ENCODE data around the gene SLN. TPM values are rescaled to one million over a fixed set of nuclear protein-coding genes. Genes with fewer than 3 reads are reported as not detected.

SLN gene
- total RNA-seq, 1 donor from 2014 or later, result 5.7 TPM

DNA sequence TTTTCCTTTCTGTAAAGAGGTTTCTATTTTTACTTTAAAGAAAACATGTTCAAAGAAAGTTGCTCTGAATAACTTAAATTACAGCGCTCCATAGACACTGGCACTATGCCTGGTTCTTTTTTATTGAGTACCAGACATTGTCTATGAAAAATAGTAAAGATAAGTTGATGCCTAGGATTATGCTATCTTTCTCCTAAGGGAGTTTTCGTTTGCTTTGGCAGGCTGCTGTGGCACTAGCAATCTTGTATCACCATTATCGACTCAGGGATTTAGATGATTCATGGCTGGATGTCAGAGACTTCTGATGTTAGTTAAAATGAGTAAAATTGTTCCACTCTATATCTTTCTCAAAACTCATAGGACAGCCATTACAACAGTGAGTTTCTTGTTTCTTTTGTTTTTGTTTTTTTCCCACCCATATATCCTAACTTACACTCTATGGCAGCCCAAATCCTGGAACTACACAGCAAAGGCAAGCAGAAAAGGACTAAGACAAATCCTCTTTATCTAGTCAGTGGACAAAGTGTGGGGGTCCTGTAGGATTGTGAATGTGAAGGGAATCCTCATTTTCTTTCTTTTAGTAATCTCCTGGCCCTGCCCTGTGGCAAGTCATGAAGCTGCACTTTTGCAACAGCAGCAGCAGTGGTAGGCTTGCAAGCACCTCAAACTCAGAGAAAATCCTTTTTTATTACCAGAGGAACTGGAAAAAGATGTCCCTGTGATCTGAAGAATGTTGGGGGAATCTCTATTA, 20.7 kb downstream of the SLN start:
- intact Hi-C loops (cut with micrococcal nuclease), result no loop called here
- ATAC-seq, result no peak
- DNase-seq, result no peak

DNA sequence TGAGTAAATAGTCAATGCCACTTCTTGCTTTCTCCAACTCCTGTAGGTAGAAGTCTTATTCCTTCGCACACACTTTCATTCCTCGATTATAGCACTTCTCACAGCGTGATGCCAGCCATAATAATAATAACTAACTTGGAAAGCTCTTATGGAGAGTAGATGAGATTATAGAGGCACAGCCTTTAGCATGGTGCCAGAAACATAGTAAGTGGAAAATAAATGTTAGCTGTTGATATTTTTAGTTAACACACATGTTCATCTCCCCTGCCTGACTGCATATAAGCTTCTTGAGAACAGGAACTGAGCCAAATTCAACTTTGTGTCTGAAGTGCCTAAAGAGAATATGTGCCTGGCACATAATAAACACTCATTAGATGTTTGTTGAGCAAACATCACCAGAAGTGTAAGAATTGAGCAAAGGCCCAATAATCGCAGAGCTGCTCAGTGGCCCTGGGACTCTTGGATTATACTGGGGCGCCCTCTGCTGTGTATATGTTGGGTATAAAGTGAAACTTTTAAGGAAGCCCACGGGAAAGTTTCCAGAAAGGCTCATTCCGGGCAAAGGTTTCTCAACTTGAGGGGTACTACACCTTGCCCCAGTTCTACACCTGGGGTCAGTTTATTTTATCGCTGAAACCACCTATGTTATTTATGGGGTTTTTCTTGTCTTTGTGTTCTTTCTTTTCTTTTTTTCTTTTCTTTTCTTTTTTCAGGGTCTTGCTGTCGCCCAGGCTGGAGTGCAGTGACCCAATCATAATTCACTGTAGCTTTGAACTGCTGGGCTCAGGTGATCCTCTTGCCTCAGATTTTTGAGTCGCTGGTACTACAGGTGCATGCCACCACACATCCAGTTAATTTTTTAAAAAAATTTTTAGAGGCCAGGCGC, 22.3 kb downstream of the SLN start:
- ATAC-seq (peak; percentile 85), DNase-seq (peak; percentile 60)
- intact Hi-C loops (cut with micrococcal nuclease), result loop anchor here (5.0 kb wide), 1 partner anchor 112 kb away; no protein-coding TSS in a partner anchor

DNA sequence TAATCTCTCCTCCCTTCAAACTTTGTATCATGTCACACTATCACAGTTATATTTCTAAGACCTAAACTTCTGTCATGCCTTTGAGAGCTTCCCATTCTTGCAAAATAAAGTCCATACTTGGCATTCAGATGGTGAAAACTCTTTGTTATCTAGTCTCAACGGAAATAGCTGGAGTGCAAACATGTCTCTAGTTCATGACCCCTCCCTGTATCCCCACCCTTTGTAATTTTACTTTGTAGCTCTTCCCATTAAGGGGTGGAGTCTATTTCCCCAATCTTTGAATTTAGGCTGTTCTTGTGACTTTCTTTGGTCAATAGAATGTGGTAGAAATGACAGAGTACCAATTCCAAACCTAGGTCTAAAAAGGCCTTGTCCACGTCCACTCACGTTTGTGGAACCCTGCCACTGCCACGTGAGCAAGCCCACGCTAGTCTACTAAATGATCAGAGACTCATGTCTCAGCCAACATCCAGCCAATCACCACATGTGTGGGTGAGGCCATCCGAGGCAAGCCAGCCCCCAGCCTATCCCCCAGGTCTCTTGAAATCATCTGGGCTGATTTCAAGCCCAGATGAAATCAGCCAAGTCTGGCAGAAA, 23.4 kb downstream of the SLN start:
- ATAC-seq (no peak), DNase-seq (no peak)
- intact Hi-C loops (cut with micrococcal nuclease), result loop anchor here (5.0 kb wide), 1 partner anchor 111 kb away; no protein-coding TSS in a partner anchor

DNA sequence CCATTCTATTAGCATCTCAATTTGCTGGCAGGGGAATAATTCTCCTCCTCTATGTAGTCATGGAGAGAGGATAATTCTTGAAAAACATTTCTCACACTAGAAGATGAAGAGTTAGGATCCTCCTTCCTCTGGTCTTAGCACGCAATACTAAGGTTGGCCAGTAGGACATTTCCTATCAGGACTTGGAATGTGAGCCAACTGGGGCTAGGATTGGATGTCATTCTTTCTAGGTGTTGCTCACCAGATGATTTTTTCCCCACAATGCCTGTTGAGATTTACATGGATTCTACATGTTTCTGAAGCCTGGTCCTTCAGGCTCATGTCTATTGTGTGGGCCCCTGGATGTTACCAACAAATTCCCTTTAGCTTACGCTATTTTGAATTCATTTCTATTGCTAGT, 28.0 kb downstream of the SLN start:
- ATAC-seq (no peak), DNase-seq (no peak)
- intact Hi-C loops (cut with micrococcal nuclease), result no loop called here

DNA sequence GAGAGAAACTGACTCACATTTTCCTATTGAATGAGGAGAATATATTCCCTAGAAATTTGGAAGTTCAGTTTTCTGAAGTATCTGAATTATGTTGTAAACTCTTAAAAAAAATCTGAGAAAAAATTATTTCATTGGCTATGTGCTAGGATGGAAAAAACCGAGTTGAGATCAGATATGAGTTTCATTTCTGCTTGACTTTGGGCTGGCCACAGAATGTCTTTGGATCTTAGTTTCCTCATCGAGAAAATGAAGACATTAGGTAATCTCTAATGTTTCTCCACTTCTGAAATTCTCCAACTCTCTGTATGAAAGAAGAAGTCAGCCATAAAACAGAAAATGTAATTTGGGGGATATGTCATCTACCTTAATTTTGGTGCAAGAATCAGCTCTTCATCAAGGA, 28.8 kb downstream of the SLN start:
- intact Hi-C loops (cut with micrococcal nuclease), result no loop called here
- ATAC-seq, result no peak
- DNase-seq, result no peak

DNA sequence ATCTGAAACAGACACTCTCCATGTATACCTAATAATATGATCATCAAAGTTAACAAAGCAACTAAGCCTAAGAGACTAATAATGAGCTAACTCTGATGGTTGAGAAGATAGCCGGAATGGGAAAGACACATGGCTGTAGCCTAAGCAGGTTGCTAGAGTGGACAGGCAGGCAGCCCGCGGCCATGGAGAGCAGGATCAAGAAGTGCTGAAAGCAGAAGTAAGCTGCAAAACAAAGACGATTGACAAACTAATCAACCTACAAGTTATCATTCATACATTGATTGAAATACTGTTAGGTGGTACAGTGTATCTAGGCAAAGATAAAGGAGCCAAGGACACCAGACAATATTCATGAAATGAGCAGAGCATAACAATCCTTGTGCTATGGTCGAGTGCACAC, 29.3 kb downstream of the SLN start:
- no peak for ATAC-seq
- no peak for DNase-seq

DNA sequence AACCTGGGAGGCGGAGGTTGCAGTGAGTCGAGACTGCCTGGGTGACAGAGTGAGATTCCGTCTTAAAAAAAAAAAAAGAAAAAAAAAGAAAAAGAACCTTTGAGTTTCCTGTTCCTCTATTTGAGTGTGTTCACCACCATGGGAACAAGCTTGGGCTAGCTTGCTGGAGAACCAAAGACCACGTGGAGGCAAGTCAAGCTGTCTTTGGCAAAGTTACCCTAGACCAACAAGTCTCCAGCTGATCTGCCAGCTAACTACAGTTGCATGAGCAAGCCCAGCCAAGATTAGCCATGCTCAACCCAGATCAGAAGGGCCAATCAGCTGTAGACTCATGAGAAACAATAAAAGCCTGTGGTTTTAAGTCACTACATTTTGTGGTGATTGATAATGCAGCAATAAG, 29.7 kb downstream of the SLN start:
- DNase-seq (no peak), ATAC-seq (no peak)
- intact Hi-C loops (cut with micrococcal nuclease), result no loop called here

More for the DNA sequence above, 29.3 kb downstream of the SLN start:
- intact Hi-C loops (cut with micrococcal nuclease), result no loop called here

DNA sequence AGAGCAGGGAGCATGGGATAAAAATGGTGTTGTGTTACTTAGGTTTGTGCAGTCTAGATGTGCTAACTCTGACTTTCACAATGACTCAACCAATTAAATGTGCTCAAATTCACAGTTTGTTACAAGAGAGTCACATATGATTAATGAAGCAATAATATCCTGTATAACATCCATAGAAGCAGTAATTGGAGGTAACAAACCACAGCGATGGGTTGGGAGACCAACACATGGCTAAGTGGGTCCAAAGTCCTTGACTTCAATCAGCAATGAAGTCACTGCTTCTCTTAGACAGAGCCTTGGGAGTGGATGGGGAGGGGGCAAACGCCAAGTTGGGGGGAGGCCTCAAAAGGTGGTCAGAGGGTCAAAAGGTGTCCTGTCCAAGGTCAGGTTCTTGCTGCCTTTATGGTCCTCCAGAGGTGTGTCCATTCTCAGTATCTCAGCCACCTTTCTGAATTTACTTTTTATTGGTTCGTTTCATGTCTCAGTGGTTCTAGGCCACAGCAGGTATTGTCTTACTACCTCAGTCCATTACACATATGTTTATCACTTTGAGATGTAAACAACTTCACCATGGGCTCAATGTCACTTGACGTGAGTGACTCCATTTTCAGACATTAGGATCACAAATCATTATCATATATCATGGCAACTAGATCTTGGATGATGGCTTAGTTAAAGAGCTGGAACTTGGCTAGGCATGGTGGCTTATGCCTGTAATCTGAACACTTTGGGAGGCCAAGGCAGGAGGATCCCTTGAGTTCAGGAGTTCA, 32.4 kb downstream of the SLN start:
- intact Hi-C loops (cut with micrococcal nuclease), result no loop called here
- DNase-seq, result no peak
- ATAC-seq, result no peak

DNA sequence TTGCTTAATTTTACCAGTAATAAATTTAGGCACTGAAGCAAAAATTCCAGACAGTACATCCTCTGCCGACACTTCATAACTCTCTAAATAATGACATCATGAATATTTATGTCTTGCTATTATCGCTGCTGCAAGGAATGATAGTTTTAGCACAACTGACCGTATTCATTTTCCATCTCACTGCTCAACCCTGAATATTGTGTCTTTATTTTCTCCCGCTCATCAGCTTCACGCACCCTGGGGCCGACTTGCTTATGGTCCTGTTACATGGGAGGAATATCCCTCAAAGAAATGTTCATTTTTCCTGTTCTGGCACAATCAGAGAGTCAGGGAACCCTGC, 33.3 kb downstream of the SLN start:
- DNase-seq (no peak), ATAC-seq (no peak)
- intact Hi-C loops (cut with micrococcal nuclease), result no loop called here

DNA sequence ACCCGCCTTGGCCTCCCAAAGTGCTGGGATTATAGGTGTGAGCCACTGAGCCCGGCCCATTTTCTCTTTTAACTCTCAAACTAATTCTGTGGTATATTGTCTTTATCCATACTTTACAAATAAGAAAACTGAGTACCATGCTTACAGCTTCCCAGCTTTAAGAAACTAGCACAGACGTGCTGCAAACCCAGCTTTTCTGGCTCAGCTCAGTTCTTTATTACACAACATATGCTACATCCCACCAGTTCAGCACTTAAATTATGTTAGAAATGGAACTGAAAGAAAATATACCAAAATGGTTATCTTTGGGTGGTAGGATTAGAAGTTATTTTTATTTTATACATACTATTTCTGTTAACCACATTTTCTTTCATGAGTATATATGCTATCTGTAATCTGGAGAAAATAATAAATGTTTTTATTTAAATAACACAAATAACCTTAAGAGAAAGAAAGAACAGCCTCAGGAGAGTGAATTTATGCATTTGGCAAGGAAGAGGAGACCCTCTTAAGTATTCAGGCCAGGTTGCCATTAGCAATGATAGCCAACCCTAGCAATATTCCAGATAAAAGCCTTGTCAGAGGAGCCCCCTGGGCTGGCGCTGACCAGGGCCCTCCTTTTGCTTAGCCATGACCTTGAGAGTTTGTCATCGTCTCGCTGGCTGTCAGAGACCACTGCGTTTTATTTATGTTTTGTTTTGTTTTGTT, 33.8 kb downstream of the SLN start:
- no peak for DNase-seq
- intact Hi-C loops (cut with micrococcal nuclease), result no loop called here
- ATAC-seq, result no peak

DNA sequence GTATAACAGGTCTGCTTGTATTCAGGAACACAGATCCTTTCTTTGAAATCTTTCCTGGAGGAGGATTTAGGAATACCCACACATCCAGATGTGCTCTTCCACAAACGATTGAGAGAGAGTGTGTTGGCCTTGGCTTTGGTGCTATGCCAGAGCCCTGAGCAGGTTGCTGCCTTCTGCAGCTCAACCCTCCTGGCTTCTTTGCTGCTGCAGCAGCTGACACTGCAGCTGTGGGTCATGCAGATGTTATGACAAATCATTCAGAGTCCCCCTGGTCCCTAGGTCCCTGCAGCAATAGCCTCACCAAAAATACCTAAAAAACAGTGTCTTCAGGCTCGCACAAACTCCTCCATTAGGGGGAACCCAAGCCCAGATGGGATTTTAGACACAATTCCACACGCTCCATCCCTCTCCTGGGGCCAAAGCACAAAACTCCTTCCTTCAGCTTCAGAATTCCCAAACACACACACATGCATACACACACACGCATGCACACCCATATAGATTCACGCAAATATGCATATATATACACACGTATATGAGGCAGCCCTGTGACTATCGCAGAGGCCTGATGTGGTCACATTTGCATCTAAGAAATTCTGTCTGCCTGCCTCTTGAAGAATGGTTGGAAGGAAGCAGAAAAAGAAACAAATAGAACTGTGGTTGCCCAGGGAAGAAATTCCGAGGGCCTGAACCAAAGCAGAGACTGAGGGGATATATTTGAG, 35.4 kb downstream of the SLN start:
- intact Hi-C loops (cut with micrococcal nuclease), result no loop called here
- DNase-seq (no peak), ATAC-seq (no peak)

DNA sequence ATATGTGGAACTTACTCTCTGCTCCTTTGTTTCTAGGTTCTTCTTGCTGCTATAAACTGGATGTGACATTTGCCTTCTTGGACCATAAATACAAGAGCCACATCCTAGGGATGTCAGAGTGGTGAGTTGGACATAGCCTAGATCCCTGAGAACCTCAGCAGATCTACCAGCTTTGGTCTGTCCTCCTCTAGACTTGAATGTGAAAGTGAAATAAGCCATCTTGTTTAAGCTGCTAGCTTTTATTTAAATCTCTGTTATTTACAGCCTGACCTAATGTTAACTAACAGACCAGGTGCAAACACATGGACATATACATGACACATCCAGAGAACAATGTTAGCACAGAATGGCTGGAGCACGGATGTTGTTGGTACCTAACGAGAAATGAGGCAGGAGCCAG, 36.0 kb downstream of the SLN start:
- DNase-seq, result no peak
- intact Hi-C loops (cut with micrococcal nuclease), result no loop called here
- ATAC-seq, result no peak

DNA sequence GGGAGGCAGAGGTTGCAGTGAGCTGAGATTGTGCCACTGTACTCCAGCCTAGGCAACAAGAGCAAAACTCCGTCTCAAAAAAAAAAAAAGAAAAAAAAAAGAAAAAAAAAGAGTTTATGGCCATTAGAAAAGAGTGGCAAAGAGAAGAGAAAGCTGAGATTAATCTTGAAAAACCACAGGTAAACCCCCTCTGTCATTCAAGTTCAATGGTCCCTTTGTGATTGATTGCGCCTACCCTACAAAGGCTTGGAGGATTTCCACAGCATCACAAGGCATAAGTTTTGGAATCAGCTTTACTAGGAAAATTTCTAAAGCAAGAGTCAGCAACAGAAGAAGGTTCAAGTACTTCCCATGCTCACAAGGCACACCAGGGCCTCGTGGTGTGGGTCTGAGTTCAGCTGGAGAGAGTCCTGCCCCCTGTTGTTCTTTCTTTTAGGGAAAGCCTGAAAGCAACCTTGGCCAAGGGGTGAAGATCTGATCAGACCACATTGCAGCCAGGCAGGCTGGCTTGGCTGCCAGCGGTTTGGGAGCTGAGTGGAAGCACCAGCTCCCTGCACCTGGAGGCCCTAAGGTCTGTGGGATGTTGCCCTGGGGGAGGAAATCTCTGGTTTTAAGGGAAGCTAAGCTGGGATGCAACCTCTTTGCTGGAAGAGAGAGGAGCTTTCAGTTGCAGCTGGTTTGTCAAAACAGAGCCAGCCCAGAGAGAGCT, 41.8 kb downstream of the SLN start:
- DNase-seq, result no peak
- ATAC-seq, result no peak
- intact Hi-C loops (cut with micrococcal nuclease), result no loop called here

DNA sequence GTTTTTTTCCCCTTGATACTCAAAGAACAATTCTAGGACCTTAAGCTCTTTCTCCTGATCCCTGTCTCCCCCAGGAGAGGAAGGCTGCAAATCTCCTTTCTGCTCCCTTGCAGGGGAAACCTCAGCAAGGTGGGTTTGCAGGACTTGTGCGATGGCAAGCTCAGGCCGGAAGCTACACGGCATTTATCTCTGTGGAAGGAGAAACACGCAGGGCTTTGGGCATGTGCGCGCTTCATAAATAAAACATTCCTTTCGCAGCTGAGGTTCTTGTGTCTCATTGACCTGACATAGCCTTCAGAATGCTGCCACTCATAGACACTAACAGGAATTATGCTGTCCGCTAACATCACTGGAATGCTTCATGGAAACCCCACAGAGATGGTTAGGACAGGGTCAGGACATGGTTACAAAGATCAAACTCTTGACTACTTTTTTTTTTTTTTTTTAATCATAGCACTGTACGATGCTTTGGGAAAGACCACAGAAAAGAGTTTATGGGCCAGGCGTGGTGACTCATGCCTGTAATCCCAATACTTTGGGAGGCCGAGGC, 42.6 kb downstream of the SLN start:
- intact Hi-C loops (cut with micrococcal nuclease), result no loop called here
- DNase-seq, result no peak
- no peak for ATAC-seq

DNA sequence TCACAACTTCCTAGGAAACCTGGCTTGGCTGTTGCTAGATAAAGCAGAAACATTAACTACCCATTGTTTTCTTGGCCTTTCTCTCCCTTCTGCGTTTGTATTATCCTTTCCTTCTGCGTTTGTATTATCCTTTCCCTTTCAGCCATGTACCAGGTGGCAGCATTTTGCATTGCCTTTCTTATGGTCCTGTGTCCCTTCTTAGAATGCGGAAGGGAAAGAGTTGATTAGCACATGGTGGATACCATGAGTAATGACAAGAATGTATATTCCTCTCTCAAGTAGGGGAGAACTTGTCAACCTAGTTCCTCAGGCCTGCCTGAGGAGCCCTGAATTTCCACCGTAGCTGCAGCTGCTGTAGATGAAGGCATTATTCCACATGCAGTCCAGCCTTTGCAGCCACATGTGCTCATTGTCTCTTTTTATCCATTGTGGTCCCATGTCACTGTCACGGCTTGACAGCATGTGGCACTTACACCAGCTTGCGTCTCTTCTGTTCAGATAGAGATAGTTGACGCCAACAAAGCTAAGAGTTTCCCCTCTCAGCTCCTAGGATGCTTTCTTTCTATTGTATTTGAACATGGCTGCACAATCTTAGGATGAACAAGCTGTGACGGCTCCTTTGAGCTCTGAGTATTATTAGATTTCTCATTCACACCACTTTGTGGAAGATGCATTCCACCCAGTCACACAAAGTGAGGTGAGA, 44.8 kb downstream of the SLN start:
- ATAC-seq (no peak), DNase-seq (no peak)
- intact Hi-C loops (cut with micrococcal nuclease), result no loop called here

DNA sequence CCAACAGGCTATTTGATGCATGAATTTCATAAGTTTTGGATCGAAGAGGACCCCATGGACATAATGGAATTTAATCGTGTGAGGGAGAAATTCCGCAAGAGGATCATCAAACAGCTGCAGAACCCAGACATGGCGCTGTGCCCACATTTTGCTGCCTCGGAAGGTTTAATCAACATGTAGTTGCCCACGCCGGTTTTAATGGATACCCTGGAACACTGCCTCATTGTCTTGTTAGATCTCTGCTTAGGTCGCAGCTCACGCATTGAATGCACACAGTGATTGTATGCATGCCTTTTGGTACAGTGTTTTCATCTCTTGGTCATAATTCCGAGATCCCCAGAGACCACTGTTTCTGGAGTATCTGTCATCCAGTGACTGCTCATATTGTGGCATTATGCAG, 46.8 kb downstream of the SLN start:
- intact Hi-C loops (cut with micrococcal nuclease), result no loop called here
- no peak for ATAC-seq
- no peak for DNase-seq

DNA sequence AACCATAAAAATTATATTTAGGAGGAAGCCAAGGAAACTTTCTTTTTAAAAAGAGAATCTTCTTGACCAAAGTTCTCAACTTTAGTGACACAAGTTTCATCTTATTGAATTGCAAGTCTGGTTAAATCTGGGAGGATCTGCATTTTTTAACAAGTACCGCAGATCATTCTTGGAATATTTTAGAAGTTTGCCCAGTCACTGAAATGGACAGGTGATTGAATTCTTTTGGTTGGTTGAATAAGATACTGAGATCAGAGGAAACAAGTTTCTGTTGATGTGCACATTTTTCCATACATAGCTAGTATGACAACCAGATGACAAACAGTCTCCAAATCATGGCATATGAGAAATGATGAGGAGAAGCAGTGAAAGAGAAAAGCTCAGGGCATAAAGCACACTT, 50.2 kb downstream of the SLN start:
- DNase-seq (no peak), ATAC-seq (no peak)
- intact Hi-C loops (cut with micrococcal nuclease), result no loop called here

Data from left ventricle myocardium superior (tissue), 1 donor.